ENCODE results near the gene B3GAT2.

B3GAT2 gene

GRCh38 chr6:70894001-70894400, 62.9 kb downstream of the B3GAT2 start:
- DNase-seq = no peak

GRCh38 chr6:70889270-70889669, 67.6 kb downstream of the B3GAT2 start:
- no peak for DNase-seq

DNA sequence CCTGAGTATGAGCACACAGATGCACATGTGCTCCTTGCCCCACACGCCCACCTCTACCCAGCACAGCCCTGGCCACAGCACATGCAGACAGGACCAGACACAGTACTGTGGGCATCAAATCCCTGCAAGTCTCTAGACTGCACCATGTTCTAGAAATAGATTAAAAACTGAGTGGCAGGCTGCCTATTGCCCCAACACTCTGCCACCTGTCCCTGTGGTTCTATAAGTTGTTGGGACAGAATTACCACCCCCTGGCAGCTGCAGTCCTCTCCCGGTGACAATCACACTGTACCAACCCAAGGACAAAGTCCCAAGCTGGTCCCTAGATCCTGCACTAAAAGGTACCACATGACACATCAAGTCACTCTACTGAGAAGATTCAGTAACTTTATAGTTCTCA, 70.2 kb downstream of the B3GAT2 start:
- no peak for DNase-seq

DNA sequence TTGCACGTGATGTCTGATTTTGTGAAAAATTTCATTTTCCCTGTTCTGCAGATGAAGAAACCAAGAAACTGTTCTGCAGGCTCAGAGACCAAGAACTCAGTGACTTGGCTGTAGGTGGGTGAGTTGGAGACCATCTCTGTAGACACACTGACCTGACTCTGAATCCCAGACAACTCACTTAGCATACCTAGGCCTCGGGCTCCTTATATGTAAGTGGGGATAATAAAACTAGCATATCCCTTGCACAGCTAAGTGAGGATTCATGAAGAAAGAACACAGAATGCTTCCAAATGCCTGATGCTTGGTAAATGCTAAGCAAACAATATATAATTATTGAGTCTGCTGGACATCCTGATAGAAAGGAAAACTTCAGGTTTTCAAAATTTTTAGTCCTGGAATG, 70.8 kb downstream of the B3GAT2 start:
- no peak for DNase-seq

GRCh38 chr6:70884074-70884983, 72.5 kb downstream of the B3GAT2 start:
- DNase-seq = peak; percentile 67

- DNase-seq = no peak
These were observed 77.4 kb downstream of the B3GAT2 start for GRCh38 chr6:70879496-70879895.

DNA sequence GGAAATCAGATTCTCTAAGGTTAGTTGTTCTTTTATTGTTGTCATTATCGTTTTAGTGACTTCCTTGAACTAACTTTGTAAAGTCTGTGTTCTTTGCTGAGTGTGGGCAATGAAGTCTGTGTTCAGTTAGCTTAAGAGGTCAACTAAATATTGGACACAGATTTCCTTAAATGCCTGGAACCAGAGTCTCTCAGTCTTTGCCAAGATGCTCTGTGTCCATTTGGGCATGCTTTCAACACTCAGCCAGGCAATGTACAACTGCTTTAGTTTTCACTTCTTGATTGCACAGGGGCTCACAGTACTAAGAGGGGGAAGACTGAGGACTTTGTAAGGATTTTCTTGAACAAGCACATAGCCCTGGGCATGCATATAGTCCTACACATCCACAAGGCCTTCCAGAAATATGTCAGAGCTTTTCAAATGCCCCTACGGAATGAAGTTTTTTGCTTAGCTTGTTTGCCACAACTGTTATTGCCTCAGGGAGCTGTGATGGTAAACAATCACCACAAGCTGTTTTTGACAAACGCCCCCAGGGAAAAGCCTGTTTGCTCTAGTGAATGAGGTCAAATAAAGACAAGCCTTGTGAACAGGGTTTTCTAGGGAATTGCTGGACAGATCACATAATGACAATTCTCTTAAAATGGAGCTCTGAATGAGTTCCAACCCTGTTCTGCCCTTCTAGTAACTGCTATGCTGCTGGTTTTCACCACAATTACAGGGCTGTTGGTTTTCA, 82.5 kb downstream of the B3GAT2 start:
- DNase-seq = no peak

DNA sequence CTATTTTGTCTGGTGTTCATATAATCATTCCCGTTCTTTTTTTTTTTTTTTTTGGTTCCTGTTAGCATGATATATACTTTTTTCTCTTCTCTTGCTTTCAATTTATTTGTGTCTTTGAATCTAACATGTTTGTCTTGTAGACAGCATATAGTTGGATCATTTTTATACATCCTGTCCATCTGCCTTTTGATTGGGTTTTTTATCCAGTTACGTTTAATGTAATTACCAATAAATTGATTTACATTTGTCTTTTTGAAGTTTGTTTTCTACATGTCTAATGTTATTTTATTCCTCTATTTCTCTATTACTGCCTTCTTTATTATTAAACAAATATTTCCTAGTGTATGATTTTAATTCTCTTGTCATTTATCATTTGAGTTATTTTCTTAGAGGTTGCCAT, 84.4 kb downstream of the B3GAT2 start:
- no peak for DNase-seq

GRCh38 chr6:70864401-70864800, 92.5 kb downstream of the B3GAT2 start:
- no peak for DNase-seq

DNA sequence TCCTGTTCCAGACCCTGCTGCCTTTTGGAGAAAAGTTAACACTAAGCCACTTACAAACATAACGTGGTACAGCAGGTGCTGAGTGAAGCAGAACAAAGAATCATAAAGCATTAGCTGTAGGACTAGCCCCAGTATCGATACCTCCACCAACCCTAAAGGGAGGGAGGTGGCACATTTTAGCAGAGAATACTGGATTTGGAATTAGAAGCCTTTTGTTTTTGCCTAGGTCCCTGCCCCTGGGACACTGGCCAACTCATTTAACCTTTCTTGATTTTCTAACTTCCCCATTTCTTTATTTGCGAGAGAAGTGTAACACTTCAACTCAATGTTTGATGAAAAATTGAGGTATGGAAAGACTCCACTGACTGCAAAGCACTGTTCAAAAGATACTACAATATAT, 93.5 kb downstream of the B3GAT2 start:
- DNase-seq = no peak

- no peak for DNase-seq
These were observed 95.9 kb downstream of the B3GAT2 start for GRCh38 chr6:70860920-70861319.

GRCh38 chr6:70860045-70860444, 96.8 kb downstream of the B3GAT2 start:
- no peak for DNase-seq

- DNase-seq = no peak
These were observed 99.3 kb downstream of the B3GAT2 start for GRCh38 chr6:70857387-70858077.

GRCh38 chr6:70852667-70853246, 104.1 kb downstream of the B3GAT2 start:
- DNase-seq = no peak

DNA sequence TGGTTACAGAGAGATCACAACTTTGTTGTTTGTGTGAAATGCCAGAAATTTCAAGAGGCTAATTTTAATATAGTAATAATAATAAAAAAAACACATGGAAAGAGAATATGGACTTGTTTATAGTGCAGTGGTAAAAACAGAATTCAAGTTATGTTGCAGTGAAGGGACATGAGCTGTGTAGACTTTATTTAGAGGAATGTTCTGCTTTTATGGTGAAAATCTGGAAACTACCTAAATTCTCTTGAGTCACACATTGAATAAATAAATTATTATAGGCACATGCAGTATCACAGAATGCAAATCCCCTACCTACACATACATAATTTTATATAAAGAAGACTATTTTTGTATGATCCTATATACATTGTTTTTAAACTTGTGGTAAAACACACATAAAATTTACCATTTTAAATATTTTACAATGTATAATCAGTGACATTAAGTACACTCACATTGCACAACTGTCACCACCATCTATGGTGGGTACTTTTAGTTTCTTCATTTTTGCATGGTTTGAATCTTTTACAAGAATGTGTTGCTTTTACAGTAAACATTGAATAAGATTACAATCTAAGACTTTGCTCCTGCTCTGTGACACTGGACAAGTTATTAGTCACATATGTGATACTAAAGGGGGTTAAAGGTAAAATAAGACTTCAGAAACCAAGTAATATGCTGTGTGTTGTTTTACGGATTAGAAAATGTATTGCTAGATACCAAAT, 107.4 kb downstream of the B3GAT2 start:
- no peak for DNase-seq

DNA sequence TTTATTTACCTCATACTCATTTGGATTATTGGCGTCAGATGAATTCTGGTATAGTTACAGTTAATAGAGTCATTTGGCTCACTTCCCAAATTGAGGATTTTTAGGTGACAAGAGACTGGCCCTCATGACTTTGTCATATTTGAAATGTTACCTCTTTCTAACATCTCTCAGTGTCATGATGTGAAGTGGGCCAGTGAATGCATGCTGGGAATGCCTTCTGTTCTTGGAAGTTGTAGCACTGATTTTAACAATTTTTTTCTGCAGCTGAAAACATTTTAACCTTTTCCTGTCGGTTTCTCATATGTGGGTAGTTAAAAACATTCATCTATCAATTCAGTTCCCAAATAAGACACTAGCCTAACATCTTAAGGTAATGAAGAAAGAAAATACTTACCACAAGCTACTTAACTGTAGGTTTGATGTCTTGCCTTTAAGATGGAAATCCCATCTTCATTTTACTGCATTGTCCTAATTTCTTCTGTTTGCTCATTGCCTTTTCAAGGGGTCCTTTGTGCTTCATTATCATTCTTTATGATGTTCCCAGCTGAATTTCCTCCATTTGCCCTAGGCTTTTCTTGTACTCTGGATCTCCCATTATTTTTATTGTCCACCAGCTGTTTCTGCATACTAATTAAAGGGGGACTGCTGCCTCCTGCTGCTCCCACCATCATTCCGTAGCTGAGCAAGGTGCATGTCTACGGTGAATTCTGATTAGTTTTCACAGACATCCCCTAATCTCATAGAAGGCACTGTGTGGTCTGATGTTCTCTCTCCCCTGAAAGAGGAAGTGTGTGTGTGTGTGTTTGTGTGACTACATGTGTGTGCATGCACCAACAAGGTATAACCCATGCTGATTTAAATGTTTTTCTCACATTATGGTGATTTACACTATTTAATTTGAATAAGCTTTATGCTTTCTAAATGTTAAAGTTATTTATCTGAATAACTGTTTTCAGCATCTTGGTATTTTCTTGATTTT, 109.5 kb downstream of the B3GAT2 start:
- no peak for DNase-seq

- DNase-seq = no peak
These were observed 110.5 kb downstream of the B3GAT2 start for GRCh38 chr6:70846207-70846835.

DNA sequence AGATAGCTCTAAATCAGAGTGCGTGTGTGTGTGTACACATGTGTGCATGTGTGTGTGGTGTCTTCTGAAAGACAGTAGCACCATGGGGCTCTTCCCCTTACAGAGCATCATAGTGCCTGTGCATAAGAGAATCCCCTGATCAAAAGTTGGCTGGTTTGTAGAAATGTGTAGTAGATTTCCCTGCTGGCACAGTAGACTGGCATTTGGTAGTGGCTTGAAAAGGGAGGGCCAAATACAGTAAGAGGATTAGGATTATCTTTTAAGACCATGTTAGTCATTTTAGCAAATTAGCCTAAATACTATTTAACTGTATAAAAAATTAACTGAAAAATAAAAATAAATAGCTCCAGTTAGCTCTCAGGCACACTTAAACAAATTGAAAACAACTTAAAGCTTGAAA, 112.6 kb downstream of the B3GAT2 start:
- no peak for DNase-seq

- no peak for DNase-seq
These were observed 113.4 kb downstream of the B3GAT2 start for GRCh38 chr6:70843328-70843918.

GRCh38 chr6:70842541-70842940, 114.3 kb downstream of the B3GAT2 start:
- no peak for DNase-seq

Data from COR-L47 (cell line).